Measurements from ENCODE around the gene ZGRF1.

ZGRF1 gene

DNA sequence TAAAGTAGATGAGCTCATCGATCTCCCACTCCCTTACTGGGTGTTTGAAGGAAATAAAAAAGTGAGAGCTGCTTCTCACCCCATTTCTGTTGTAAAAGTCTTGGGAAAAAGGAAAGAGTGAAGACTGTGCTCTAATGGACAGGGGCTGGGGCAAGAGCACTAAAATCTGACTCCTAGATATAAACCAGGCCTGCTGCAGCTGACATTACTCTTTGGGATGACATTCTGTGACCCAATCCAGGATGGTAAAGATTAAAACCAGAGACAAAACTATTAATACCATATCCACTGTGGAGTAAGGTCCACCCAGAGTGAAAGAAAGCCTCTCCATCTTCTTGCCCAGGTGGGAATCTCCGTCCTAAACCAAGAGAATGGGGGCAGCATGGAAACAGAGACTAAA is 100.6 kb downstream of the ZGRF1 start:
- H3K4me2 ChIP-seq (ENCODE audit: insufficient read depth, low read length), result no peak overlapping the region
- no peak overlapping the region for H2AFZ ChIP-seq (ENCODE audit: low read depth, low read length)
- H3K4me1 ChIP-seq (ENCODE audit: insufficient read depth, low read length), result no peaks in the 10 kb centered on the region
- H3K4me3 ChIP-seq (ENCODE audit: low read depth in 1 of 2, low read length in 2 of 2), result no peak overlapping the region
- no peaks in the 10 kb centered on the region for H3K27me3 ChIP-seq (ENCODE audit: insufficient read depth, low read length, poor library complexity)
- no peak overlapping the region for H3K9ac ChIP-seq (ENCODE audit: low read depth, low read length)
- H3K79me2 ChIP-seq (ENCODE audit: insufficient read depth, low read length), result no peaks in the 10 kb centered on the region
- H3K9me3 ChIP-seq (ENCODE audit: insufficient read depth, low read length, severe bottlenecking), result no peaks in the 10 kb centered on the region
- H4K20me1 ChIP-seq (ENCODE audit: insufficient read depth, low read length), result no peaks in the 10 kb centered on the region
- H3K36me3 ChIP-seq (ENCODE audit: insufficient read depth, low read length), result peaks cover 13% of the 10 kb centered on the region; the same call in 1 of the 2 replicates
- H3K27ac ChIP-seq (ENCODE audit: low read length), result no peak overlapping the region
- TF ChIP-seq, protein P1, sequence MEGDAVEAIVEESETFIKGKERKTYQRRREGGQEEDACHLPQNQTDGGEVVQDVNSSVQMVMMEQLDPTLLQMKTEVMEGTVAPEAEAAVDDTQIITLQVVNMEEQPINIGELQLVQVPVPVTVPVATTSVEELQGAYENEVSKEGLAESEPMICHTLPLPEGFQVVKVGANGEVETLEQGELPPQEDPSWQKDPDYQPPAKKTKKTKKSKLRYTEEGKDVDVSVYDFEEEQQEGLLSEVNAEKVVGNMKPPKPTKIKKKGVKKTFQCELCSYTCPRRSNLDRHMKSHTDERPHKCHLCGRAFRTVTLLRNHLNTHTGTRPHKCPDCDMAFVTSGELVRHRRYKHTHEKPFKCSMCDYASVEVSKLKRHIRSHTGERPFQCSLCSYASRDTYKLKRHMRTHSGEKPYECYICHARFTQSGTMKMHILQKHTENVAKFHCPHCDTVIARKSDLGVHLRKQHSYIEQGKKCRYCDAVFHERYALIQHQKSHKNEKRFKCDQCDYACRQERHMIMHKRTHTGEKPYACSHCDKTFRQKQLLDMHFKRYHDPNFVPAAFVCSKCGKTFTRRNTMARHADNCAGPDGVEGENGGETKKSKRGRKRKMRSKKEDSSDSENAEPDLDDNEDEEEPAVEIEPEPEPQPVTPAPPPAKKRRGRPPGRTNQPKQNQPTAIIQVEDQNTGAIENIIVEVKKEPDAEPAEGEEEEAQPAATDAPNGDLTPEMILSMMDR (IDR thresholded peaks at IDR 0.05; ENCODE audit: borderline replicate concordance, extremely low read depth, low read length, poor library complexity, severe bottlenecking), result no peak
- no peak for TF ChIP-seq EZH2 (IDR thresholded peaks at IDR 0.05; ENCODE audit: borderline replicate concordance, low read depth, low read length, severe bottlenecking)
- no peak for DNase-seq
- ATAC-seq (ENCODE audit: insufficient read depth, low read depth), result no peak

- no peak for TF ChIP-seq EZH2 (IDR thresholded peaks at IDR 0.05; ENCODE audit: borderline replicate concordance, low read depth, low read length, severe bottlenecking)
- TF ChIP-seq, protein P1 (IDR thresholded peaks at IDR 0.05; ENCODE audit: borderline replicate concordance, extremely low read depth, low read length, poor library complexity, severe bottlenecking), result no peak
- no peak for DNase-seq
These were observed 104.4 kb downstream of the ZGRF1 start for GRCh38 chr4:112532267-112532666.

GRCh38 chr4:112531146-112531545 is 105.6 kb downstream of the ZGRF1 start:
- H4K20me1 ChIP-seq (ENCODE audit: insufficient read depth, low read length), result no peaks in the 10 kb centered on the region
- H3K36me3 ChIP-seq (ENCODE audit: insufficient read depth, low read length), result no peaks in the 10 kb centered on the region
- H3K4me2 ChIP-seq (ENCODE audit: insufficient read depth, low read length), result no peak overlapping the region
- H3K9ac ChIP-seq (ENCODE audit: low read depth, low read length), result no peak overlapping the region
- no peak overlapping the region for H3K4me3 ChIP-seq (ENCODE audit: low read depth in 1 of 2, low read length in 2 of 2)
- H3K4me1 ChIP-seq (ENCODE audit: insufficient read depth, low read length), result no peaks in the 10 kb centered on the region
- no peak overlapping the region for H2AFZ ChIP-seq (ENCODE audit: low read depth, low read length)
- no peak for DNase-seq
- H3K27ac ChIP-seq (ENCODE audit: low read length), result no peak overlapping the region
- no peaks in the 10 kb centered on the region for H3K27me3 ChIP-seq (ENCODE audit: insufficient read depth, low read length, poor library complexity)
- ATAC-seq (ENCODE audit: insufficient read depth, low read depth), result no peak
- no peaks in the 10 kb centered on the region for H3K9me3 ChIP-seq (ENCODE audit: insufficient read depth, low read length, severe bottlenecking)
- TF ChIP-seq, protein P1 (IDR thresholded peaks at IDR 0.05; ENCODE audit: borderline replicate concordance, extremely low read depth, low read length, poor library complexity, severe bottlenecking), result no peak
- TF ChIP-seq EZH2 (IDR thresholded peaks at IDR 0.05; ENCODE audit: borderline replicate concordance, low read depth, low read length, severe bottlenecking), result no peak
- H3K79me2 ChIP-seq (ENCODE audit: insufficient read depth, low read length), result no peaks in the 10 kb centered on the region

More at GRCh38 chr4:112532267-112532666, 104.4 kb downstream of the ZGRF1 start:
- Histone ChIP-seq H3K9ac (ENCODE audit: low read depth, low read length) (no peak overlapping the region), H4K20me1 (ENCODE audit: insufficient read depth, low read length) (no peaks in the 10 kb centered on the region), H3K4me1 (ENCODE audit: insufficient read depth, low read length) (no peaks in the 10 kb centered on the region), H3K79me2 (ENCODE audit: insufficient read depth, low read length) (no peaks in the 10 kb centered on the region), H3K4me2 (ENCODE audit: insufficient read depth, low read length) (no peak overlapping the region), H3K27me3 (ENCODE audit: insufficient read depth, low read length, poor library complexity) (no peaks in the 10 kb centered on the region), H2AFZ (ENCODE audit: low read depth, low read length) (no peak overlapping the region), H3K27ac (ENCODE audit: low read length) (no peak overlapping the region), H3K36me3 (ENCODE audit: insufficient read depth, low read length) (no peaks in the 10 kb centered on the region), H3K4me3 (ENCODE audit: low read depth in 1 of 2, low read length in 2 of 2) (no peak overlapping the region), H3K9me3 (ENCODE audit: insufficient read depth, low read length, severe bottlenecking) (no peaks in the 10 kb centered on the region)
- ATAC-seq (ENCODE audit: insufficient read depth, low read depth), result no peak

DNA sequence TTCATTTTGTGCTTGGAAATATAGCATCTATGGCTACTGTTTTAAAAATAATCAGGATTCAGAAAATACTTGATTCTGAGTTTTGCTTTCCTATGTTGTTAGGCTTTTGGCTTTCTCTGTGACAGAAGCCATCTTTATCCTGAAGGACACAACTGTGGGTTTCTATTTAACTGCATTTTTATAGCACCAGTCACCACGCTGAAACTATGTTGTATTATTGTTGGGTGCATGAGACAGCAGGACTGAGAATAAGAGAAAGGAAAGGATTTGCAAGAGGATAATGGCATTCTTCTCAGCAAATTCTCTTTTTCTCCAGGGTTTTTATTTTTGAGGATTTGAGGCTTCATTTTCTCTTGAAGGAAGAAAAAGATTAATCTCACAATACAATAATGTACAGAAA is 110.6 kb downstream of the ZGRF1 start:
- Histone ChIP-seq H3K4me3 (ENCODE audit: low read depth in 1 of 2, low read length in 2 of 2) (no peak overlapping the region), H3K27ac (ENCODE audit: low read length) (no peak overlapping the region), H3K27me3 (ENCODE audit: insufficient read depth, low read length, poor library complexity) (no peaks in the 10 kb centered on the region), H3K9ac (ENCODE audit: low read depth, low read length) (no peak overlapping the region), H4K20me1 (ENCODE audit: insufficient read depth, low read length) (no peaks in the 10 kb centered on the region), H3K4me1 (ENCODE audit: insufficient read depth, low read length) (no peaks in the 10 kb centered on the region), H3K9me3 (ENCODE audit: insufficient read depth, low read length, severe bottlenecking) (no peaks in the 10 kb centered on the region), H3K79me2 (ENCODE audit: insufficient read depth, low read length) (no peaks in the 10 kb centered on the region), H3K4me2 (ENCODE audit: insufficient read depth, low read length) (no peak overlapping the region), H3K36me3 (ENCODE audit: insufficient read depth, low read length) (no peaks in the 10 kb centered on the region), H2AFZ (ENCODE audit: low read depth, low read length) (no peak overlapping the region)
- no peak for TF ChIP-seq EZH2 (IDR thresholded peaks at IDR 0.05; ENCODE audit: borderline replicate concordance, low read depth, low read length, severe bottlenecking)
- TF ChIP-seq, protein P1 (IDR thresholded peaks at IDR 0.05; ENCODE audit: borderline replicate concordance, extremely low read depth, low read length, poor library complexity, severe bottlenecking), result no peak
- DNase-seq (no peak), ATAC-seq (ENCODE audit: insufficient read depth, low read depth) (no peak)

Measured in DND-41 (cell line).